GM12891 (cell line): ENCODE results near the gene RBBP7. TPM values are rescaled to one million over a fixed set of nuclear protein-coding genes. Genes with fewer than 3 reads are reported as not detected.

Experiments used
- DNase-seq: peaks from one replicate; pipeline ENCODE4 v3.0.0; 2011; ENCODE audit warnings: low spot score; ENCODE audit not compliant: insufficient read length
- FAIRE-seq: peaks from 2 replicates; lab custom pipeline; 2011; peaks lifted over from hg19 to GRCh38; lab: Jason Lieb, UNC
- PAX5 ChIP-seq: IDR thresholded peaks from 2 replicates; pipeline ENCODE4 v1.6.1; 2011; ENCODE audit warnings: low read length, moderate library complexity, mild to moderate bottlenecking; ENCODE audit not compliant: insufficient read depth, severe bottlenecking
- POLR2A ChIP-seq: IDR thresholded peaks from 2 replicates; pipeline ENCODE4 v1.6.1; 2011; ENCODE audit warnings: low read depth, low read length, control low read depth
- POLR2AphosphoS5 ChIP-seq: IDR thresholded peaks from 2 replicates; pipeline ENCODE4 v1.6.1; 2011; ENCODE audit warnings: low read depth, low read length, control low read depth
- POU2F2 ChIP-seq: IDR thresholded peaks from 2 replicates; pipeline ENCODE4 v1.6.1; 2011; ENCODE audit warnings: low read depth, mild to moderate bottlenecking, control low read depth, low read length, moderate library complexity
- SPI1 ChIP-seq: IDR thresholded peaks from 2 replicates; pipeline ENCODE4 v1.6.1; 2011; ENCODE audit warnings: low read depth, low read length, control low read depth
- TAF1 ChIP-seq: IDR thresholded peaks from 2 replicates; pipeline ENCODE4 v1.6.1; 2011; ENCODE audit warnings: low read depth, low read length, control low read depth
- polyA plus RNA-seq: library from polyadenylated mRNA; unstranded; fragments of >200 nt; gene quantifications from one replicate; pipeline ENCODE4 v1.2.1, GENCODE V29; 2012; ENCODE audit warnings: low read depth, missing spikeins, inconsistent platforms; ENCODE audit not compliant: missing spikeins

Gene RBBP7
- 128 TPM for polyA plus RNA-seq

DNA sequence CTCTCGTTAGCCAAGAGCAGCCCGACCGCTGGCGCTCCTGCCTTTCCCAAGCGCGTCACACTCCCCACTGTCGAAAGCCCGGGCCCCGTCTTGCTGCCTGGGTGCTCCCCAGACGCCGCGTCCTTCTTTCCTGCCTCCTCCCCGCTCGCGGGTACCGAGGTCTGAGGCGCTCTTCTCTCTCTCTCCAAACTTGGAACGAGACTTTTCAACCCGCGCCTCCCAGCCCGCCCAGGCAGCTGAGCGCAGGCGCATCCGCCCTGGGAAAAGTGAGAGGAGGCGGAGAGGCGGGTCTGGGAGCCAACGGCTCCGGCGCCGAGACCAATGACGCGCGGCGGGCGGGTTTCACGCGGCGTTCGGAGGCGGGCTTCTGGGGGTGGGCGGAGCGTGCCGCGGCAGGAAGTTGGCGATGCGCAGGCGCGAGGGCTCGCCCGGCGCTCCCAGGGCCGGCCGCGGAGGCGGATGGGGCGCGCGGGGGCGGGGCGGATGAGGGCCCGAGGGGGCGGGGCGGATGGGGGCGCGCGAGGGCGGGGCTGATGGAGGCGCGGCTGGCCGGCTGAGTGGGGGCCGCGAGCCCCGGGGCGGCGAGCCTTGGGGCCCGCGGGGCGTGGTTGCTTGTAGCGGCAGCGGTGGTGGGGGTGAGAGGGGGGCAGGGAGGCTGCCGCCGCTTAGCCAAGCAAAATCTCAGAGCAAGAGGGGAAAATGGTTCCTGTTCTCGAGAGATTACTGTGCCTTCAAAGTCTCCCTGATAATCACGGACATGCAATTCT lies at the start of gene RBBP7:
TSS of gene RBBP7 (minus strand) at position 268 of the 767 bp plus-strand sequence. CDS start 309 bp downstream, outside the sequence.
- DNase-seq = peak; percentile 51
- TF ChIP-seq POLR2AphosphoS5 (peak; percentile 62; the same call in 1 of the 2 replicates), POLR2A (peak; percentile 43; the same call in 1 of the 2 replicates), SPI1 (no peak), TAF1 (peak; percentile 39; the same call in 1 of the 2 replicates), POU2F2 (no peak), PAX5 (no peak)
- peak; percentile 76 for FAIRE-seq

GRCh38 chrX:16918979-16919378 lies 48.8 kb upstream of the RBBP7 start:
- DNase-seq = no peak
- TF ChIP-seq POU2F2 = no peak
- TF ChIP-seq POLR2AphosphoS5 = no peak
- no peak for TF ChIP-seq POLR2A
- TF ChIP-seq PAX5 = no peak
- TF ChIP-seq SPI1 = no peak
- no peak for TF ChIP-seq TAF1
- no peak for FAIRE-seq

- no peak for FAIRE-seq
- TF ChIP-seq POLR2AphosphoS5 (no peak), TAF1 (no peak), POLR2A (no peak), POU2F2 (no peak), SPI1 (no peak), PAX5 (no peak)
- no peak for DNase-seq
These were observed 47.0 kb upstream of the RBBP7 start for GRCh38 chrX:16917120-16917519.

- DNase-seq (no peak), FAIRE-seq (no peak)
- TF ChIP-seq POLR2AphosphoS5 = no peak
- TF ChIP-seq PAX5 = no peak
- no peak for TF ChIP-seq TAF1
- TF ChIP-seq POLR2A = no peak
- TF ChIP-seq SPI1 = no peak
- TF ChIP-seq POU2F2 = no peak
These were observed 46.4 kb upstream of the RBBP7 start for GRCh38 chrX:16916561-16916960.

DNA sequence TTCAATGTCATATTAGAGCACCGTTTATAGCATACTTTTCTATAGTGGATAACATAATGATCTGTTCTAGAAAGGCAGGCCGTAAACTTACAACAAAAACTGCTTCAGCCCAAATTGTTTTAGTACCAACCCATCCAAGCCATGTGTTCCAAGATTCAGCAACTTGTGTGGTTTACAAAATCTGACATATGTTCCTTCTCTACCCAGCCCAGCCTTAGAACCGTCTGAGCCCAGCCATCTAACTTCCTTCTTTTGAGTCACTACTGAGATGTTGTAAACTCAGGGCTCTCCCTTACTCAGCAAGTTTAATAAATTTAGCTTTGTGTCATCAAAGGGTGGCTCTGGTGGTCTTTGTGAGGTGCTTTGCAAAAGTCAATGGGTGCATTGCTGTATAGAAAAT lies 43.9 kb upstream of the RBBP7 start:
- no peak for TF ChIP-seq SPI1
- FAIRE-seq = no peak
- DNase-seq = no peak

- DNase-seq = no peak
- no peak for FAIRE-seq
- no peak for TF ChIP-seq PAX5
These were observed 40.2 kb upstream of the RBBP7 start for GRCh38 chrX:16910376-16910775.

DNA sequence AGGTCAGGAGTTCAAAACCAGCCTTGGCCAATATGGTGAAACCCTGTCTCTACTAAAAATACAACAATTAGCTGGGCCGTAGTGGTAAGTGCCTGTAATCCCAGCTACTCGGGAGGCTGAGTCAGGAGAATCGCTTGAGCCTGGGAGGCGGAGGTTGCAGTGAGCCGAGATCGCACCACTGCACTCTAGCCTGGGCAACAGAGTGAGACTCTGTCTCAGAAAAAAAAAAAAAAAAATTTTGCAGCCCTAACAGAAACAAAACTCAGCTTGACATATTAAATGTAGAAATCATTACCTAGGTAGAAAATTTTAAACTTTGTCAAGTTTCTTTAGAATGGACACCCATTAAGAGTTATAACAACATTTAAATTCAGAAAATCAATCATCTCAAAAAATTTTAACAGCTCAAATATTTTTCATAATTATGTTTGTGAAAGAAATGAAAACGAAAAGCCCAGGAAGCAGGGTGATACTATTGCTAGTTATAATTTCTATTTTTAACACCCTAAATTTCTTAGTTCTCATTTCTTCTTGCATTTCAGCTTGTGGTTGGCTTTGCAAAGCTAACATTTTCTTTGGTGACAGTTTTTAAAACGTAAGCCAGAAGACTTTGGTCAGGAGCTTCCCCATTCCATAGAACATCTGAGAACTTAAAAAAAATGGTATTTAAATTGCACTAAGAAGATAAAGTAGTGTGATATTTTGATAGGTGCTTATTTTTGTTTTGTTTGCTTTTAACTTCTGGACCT lies 33.3 kb upstream of the RBBP7 start:
- no peak for TF ChIP-seq POLR2AphosphoS5
- no peak for TF ChIP-seq SPI1
- TF ChIP-seq POLR2A = no peak
- TF ChIP-seq PAX5 = no peak
- no peak for TF ChIP-seq POU2F2
- no peak for TF ChIP-seq TAF1
- DNase-seq (no peak), FAIRE-seq (no peak)

DNA sequence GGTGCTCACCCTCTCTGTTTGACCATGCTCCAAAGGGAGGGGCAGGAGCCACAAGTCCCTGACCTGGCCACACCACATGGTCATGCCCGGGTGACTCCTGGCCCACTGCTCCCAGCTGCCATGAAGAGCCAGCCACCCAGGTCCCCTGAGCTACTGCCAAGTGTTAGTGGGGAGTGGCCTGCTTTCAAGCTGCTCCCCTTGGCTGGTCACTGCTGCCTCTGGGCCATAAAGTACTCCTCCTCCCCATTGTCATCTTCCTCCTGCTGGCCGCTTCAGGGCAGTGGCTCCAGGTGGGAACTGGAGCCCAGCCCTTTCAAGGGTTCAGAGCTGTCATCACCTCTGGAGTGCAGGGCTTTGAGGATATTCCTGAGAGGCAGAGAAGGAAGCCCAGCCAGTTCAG lies 27.3 kb upstream of the RBBP7 start:
- no peak for FAIRE-seq
- TF ChIP-seq POLR2A (no peak), POU2F2 (no peak), POLR2AphosphoS5 (no peak), PAX5 (no peak), SPI1 (no peak), TAF1 (no peak)
- DNase-seq = no peak

GRCh38 chrX:16892504-16893362 lies 22.6 kb upstream of the RBBP7 start:
- FAIRE-seq (peak; percentile 83), DNase-seq (no peak)
- TF ChIP-seq PAX5 (no peak), POLR2A (no peak), POU2F2 (no peak), POLR2AphosphoS5 (no peak), TAF1 (no peak), SPI1 (no peak)
